Measurements from ENCODE around the gene ADNP. TPM values are rescaled to one million over a fixed set of nuclear protein-coding genes. Genes with fewer than 3 reads are reported as not detected.

ADNP gene
- total RNA-seq, 1 experiment from 2014 or later = 47.8 TPM

DNA sequence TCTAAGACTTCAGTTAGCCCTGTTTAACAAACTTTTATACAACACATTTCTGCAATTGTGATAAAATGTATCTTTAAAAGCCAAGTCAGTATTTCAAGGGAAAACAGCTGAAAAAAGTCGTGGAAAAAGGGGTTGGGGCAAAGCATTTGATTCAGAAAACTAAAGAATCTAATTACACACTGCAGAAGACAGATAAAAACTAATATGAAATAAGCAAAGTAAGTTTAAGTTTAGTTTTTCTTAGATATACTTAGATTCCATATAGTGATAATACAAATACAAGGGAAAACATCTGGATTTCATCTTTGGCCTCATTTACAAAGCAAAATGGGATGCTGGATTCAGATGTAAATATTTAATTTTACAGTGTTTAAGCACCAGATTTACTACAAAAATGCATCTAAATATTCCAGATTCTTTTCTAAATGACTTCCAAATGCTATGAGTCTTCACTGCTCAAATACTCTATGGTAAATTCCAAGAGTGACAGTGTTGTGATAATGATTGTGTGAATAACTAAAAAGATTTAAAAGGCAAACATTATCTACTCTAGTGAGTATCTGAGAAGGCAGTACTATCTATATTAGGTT is 1.5 kb upstream of the ADNP start:
- DNase-seq (ENCODE audit: low read depth) = no peak

DNA sequence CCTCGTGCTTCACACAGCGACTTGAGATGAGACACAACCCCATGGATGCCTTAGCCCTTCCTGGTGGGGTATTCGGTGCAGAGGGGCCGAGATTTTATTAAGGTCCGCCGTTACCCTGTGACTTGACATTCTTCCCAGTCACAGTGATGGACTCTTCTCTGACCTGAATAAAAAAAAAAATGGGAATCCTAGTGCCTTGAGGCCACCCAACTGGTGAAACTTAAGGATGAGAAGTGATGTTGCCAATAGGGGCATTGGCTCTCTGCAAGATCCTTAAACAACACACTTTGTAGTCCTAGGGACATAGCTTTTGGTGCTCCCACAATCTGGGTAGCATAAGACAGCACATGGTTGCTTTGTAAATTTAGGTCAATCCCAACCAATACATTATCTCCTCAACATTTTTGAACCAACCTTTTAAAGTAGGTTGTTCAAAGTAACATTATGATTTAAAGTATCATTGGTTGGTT is 814 bp upstream of the ADNP start:
- DNase-seq (ENCODE audit: low read depth) = peak; percentile 32

DNA sequence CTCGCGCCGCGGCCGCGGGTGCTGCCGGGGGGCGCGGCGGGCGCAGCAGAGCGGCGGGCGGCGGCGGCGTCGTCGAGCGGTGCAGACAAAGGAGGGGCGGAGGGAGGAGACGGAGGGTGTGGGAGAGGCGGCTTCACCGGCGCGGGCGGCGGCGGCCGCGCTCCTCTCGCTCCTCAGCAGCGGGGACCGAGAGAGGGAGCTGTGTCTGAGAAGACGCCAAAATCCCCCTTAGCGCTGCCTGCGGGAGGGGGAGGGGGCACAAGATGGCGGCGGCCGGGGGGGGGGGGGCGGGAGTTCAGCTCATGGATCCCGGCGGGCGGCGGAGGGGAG is 296 bp downstream of the ADNP start:
- DNase-seq (ENCODE audit: low read depth) = no peak

DNA sequence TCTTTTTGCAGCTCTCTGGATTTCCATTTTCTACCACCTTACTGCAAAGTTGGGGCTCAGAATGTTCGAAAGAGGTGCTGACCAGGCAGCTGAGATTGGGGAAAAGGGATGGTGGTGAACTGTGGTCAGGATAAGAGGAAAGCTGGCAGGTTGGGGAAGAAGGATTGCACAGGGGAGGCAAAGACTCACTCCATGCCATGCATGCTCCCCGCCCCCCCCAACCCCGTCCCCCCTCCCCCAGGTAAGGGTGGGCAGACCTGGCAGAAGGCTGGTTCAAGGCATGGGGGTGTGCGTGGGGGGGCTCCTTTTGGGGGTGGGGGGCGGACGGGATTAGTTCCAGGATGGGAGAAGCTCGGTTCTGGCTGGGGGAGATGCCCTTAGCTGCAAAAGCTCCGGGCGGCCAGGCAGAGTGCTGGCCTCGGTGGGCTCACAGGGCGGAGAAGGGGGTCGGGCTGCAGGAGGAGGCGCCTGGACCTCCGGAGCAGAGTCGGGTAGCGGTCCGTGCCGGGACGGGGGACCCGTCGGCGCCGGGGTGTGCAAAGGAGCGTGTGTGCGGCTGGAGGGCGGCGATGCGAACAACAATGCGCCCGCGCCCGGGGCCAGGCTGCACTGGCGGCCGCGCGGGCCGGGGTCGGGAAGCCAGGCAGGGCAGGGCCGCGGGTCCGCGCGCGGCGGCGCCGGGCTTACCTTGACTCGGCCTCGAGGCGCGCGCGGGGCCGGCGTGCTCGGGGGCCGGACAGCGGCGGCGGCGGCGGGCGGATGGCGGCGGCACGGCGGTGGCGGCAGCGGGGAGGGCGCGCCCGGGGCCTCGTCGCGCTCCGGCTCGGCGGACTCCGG is 880 bp downstream of the ADNP start:
- peak; percentile 50 for DNase-seq (ENCODE audit: low read depth)

DNA sequence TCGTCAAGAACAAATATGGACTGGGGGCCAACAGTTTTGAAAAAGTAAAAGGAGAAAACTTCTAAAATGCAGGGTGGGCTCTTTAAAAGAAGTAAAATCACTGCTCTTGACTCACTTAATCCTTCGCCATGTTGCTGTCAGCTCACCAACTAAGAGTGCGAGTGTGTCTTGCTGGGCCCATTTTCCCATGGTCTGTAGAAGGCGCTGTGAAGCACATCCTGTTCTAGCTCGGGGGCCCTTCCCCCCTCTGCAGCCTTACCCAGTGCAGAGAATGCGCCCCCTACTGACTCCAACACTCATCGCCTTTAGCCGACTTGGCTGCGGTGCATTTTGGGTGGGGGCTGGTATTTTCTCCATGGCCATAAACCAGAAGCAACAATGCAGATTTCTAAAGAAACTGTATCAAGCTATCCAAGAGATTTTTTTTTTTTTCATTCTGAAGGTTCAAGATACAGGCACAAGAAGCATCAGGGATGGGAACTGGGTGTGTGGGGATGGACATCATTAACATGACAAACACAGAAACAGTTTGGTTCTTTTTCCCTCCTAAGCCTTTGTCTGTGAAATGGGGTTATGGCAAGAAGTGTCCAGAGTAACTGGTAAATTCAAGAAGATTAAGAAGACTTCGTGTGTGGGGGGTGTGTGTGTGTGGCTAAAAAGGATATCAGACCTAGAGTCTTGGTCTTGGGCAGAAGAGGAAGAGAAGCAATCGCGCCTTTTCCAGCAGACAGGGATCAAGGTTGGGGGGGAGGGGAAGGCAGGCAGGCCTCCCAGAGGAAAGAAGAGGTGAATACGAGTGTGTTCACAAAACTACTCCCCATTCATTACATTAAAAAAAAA is 1.7 kb downstream of the ADNP start:
- peak; percentile 90 for DNase-seq (ENCODE audit: low read depth)

DNA sequence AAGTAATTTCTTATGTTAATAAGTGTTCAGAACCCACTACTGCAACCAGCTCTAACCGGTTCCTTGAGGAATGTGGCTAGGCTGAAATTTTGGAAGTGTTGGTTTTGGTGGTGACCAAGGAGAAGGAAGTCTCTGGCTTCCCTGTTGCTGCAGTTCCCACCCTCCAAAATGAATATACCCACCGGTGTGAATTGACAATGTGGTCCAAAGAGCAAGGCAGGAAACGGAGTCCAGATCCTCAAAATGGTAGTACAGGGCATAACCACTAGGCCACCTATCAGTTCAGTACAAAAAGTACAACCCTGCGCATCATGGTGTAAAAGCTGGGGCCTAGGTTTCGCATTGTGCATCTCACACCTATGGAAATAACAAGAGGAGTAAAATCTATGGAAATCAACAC is 2.8 kb downstream of the ADNP start:
- no peak for DNase-seq (ENCODE audit: low read depth)

DNA sequence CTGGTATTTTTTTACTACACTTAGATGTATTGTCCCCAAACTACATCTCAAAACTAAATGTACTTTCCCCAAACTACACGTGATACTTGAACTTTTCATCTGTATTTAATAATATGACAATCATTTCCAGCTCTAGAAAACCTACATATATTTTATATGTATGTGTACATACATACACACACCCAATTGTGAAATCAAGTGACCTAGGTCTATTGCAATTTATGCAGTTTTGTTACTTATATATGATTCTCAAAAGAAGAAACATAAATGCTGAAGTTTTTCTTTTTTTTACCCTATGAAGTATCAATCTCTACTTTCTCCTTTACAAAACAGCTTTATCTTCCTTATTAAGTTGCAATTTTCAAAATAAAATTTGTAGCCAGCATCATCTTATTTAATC is 4.7 kb downstream of the ADNP start:
- DNase-seq (ENCODE audit: low read depth) = no peak

DNA sequence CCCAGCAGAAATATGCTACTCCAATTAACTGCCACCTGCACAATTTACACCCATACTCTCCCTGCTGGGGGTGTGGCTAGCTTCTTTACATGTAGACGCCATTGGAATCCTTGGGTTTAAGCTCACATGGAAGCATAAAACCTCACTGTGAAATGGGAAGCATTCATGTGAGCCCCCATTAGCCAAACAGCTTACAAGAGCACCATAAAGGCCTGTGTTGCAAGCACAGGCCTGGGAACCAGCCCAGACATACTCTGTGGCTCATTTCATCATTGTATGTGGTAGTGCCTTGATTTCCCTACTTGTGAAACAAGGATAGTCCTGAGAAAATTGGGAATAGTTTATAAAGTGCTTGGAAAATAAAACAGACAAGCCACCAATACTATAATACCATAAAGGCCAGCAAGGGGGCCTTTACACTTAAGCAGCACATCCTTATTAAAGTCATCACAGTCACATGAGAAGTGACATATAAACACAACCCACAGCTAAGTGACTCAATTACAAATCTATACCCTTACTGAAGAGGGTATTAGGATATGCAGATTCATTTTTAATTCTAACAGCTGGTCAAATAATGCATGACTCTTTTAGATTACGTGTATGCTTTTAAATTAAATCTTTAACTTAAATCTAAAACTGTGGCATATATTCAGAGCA is 6.8 kb downstream of the ADNP start:
- DNase-seq (ENCODE audit: low read depth) = no peak

DNA sequence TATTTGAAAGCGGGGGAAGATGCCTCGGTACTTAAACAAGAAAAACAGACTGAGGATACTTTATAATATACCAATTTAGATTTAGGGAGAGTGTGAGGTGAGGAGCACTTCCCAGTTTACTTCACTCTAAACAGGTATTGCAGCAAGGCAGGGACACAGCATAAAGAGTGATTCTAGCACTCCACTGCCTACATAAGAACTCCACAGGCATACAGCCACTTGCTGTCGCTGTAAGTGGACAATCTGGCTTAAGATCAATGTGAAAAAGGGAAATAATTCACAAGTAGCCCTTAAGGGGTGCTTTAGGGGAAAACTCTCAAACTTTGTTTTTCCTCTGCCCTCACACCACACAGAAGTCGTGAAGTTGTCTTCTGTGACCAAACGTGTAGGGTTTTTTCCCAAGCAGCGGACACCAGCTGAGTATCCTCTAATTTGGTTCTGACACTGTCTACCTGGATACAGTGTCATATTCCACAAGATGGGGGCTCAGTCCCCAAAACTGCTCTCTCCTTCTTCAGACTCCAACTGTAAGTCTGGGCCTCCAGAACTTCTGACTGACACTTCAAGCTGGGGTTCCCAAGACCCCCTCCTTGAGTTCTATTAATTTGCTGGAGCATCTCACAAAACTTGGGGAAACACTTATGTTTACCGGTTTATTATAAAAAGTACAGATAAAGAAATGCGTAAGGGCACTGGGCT is 9.3 kb downstream of the ADNP start:
- DNase-seq (ENCODE audit: low read depth) = no peak

DNA sequence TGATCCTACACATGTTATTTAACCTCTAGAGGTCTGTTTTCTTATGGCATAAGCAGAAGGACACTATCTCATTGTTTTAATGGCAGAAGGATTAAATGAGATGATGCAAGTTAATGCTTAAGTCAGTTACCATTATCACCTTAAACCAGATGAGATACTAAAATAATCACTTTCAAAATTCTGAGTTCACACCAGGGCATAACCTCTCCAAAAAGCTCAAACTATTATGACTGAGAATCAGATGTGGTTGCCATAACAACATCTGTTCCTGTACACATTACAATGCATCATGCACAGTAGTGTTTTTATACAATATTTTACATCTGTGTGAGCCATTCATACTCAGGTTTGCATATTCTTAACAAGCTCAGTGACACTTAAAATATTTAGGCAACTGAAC is 10.2 kb downstream of the ADNP start:
- DNase-seq (ENCODE audit: low read depth) = peak; percentile 51

DNA sequence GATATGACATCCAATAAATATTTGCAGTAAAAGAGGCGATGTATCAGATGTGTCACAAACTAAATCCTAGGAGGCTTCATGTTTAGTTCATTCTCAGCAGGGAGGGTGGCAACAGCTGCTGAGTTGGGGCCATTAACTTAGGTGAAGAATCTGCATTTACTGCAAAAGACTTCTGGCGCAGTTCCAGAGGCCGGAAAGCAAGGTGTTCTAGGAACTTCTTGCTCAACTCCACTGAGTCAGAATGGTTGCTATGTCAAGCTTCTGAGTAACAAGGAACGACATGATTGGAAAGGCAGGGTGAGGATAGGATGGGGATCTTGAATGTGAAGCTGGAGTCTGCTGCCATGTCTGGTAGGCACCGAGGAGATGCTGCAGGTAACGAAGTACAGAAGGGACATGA is 11.7 kb downstream of the ADNP start:
- peak; percentile 76 for DNase-seq (ENCODE audit: low read depth)

DNA sequence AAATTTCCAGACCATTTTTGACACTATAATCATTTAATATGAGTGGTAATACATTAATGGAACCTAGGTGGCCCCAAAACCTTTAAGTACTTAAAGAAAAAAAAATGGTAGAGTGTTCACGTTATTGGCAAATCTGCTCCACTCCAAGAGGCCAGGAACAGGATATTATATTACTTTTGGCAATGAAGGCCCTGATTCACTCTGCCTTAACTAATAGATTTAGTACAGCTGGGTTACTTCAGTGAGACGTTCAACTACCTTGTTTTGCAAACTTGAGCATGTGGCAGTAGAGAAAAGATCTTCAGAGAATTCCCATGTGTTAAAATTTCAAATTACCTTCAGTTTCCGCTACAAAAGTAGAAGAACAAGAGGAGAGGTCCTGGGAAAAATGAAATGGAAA is 12.8 kb downstream of the ADNP start:
- no peak for DNase-seq (ENCODE audit: low read depth)

DNA sequence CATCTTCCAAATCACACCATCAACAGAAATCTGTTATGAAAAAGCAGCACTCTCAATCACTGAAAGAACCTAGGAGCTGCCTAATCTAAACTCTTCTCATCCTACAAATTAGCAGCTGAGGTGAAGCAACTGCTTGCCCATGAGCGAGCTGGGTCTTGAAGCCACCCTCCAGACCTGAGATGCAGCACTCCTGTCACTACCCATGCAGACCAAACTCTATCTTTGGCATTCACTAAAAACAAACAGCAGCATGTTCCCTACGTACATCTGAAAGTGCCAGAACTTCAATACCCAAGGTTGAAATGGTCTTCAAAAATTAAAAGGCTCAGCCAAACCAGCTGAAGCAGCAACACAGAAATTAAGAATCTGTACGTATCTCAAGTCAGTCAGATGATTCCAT is 14.3 kb downstream of the ADNP start:
- DNase-seq (ENCODE audit: low read depth) = no peak

DNA sequence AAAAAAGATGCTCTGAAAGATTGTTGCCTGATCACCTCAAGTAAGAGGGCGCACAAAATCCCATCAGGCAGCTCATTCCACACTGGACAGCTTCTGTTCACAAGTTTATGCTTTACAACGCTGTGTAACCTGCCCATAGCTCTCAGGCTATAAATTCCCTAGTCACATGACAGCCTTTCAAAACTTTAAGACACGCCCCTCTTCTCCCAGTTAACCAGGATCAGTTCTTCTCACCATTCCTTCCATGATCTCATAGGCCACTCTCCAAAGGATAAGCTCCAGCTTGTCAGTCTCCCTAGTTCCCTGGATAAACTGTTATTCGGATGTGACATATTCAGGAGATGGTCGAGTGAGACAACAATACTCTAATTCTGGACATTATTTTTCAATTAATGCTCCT is 15.0 kb downstream of the ADNP start:
- peak; percentile 52 for DNase-seq (ENCODE audit: low read depth)

DNA sequence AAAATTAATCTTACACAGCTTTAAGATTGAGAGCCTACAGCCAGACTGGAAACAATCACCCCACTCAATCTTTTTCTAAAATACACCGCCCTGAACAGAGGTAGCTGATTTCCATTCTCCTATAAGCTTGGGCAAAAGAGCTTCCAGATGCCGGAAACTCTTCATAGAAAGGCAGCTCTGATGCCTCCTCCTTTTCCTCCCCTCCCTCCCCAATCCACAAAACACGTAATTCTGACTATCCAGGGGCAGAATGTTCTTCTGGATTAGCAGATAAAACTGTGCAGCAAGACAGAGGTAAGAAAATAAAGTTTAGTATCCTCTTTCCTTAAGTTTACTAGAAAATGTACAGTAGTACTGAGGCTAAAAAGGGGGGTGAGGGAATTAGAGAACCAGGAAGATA is 15.8 kb downstream of the ADNP start:
- DNase-seq (ENCODE audit: low read depth) = no peak

DNA sequence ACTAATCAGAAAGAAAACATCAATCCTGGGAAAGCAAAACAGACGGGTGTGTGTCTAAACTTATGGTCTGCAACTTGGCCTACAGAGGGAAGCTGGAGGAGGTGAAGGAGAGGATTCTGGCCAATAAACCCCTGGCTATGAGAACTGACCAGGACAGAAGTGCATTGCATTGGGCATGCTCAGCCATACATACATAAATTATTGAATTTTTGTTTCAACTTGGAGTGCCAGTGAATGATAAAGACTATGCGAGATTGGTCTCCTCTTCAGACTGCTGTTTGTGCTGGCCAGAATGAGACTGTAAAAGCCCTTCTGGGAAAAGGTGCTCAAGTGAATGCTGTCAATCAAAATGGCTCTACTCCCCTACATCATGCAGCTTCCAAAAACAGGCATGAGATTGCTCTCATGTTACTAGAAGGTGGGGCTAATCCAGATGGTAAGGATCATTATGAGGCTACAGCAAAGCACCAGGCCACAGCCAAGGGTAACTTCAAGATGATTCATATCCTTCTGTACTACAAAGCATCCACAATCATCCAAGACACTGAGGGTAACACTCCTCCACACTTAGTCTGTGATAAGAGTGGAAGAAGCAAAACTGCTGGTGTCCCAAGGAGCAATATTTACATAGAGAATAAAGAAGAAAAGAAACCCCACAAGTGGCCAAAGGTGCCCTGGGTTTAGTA is 17.4 kb downstream of the ADNP start:
- DNase-seq (ENCODE audit: low read depth) = peak; percentile 88

DNA sequence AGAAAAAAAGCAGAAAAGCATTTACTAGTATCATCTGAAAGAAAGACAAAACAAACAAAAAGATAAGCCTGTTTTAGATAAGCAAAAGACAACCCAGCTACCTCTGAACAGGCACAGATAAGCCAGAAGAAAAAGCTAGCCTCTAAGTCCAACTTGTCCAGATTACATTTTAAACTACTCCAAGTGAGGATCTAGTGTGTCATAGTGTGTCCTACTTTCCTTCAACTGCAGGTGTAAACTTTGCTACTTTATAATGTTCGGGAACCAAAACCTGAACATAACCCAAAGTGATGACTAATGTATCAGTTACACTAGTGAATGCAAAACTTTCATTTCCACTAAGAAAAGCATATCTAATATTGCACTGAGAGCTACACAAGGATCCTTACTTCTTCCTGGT is 19.5 kb downstream of the ADNP start:
- DNase-seq (ENCODE audit: low read depth) = no peak

DNA sequence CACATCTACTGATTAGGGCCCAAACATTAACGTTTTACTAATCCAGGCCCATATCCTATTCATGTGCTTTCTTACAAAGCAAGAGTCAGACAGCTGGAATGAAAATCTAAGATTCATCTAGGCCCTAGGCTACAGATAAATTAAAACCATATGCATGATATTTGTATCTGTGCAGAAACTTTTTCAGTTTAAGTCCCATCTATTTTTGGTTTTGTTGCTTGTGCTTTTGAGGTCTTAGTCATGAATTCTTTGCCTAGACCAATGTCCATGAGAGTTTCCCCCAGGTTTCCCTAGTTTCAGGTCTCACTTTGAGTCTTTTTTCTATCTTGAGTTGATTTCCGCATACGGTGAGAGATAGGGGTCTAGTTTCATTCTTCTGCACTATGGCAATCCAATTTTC is 20.2 kb downstream of the ADNP start:
- DNase-seq (ENCODE audit: low read depth) = no peak

DNA sequence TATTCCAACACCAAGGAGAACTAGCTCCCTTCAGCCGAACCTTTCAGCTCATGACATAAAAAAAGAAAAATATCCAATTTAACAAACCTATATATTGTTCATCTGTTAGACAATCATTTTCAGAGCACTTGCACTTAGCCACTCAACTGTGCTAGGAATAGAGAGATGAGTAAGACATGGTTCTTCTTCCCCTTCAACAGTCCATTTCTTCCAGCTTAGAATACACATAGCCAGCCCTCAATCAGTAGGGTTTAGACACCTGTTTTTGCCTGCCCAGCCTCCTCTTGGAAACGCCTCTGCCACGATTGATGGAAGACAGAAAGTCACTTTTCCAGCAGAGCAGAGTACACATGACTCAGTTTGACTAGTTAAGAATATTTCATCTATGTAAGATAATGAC is 21.8 kb downstream of the ADNP start:
- DNase-seq (ENCODE audit: low read depth) = no peak

DNA sequence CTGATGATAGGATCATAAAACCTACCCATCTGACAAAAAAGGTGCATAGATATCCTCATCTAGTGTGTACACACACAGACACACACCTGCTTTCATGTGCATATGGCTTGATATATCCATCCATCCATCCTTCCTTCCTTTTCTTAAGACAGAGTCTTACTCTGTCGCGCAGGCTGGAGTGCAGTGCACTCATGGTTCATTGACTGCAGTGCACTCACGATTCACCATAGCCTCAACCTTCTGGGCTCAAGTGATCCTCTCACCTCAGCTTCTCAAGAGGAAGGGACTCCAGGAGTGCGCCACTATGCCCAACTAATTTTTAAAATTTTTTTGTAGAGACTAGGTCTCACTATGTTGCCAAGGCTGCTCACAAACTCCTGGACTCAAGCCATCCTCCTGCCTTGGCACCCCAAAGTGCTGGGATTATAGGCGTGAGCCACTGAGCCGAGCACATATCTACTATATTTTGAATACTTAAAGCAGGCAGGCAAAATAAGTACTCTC is 27.1 kb downstream of the ADNP start:
- DNase-seq (ENCODE audit: low read depth) = no peak

Measured in M059J (cell line).